Mesenchymal stem cell (in vitro differentiated cells and primary cell): ENCODE measurements around the gene PTPN14.

Experiments
- DNase-seq: peaks from one replicate; pipeline ENCODE4 v3.0.0-alpha.2; 2013
- H2AFZ ChIP-seq: one replicate; pipeline ENCODE4 v1.6.1; 2013; ENCODE audit warnings: low read depth, mild to moderate bottlenecking, control low read depth, inconsistent platforms, low read length, moderate library complexity
- H2AK5ac ChIP-seq: 2 replicates; pipeline ENCODE4 v1.6.1; 2013; ENCODE audit warnings: low read length, moderate library complexity, mild to moderate bottlenecking, inconsistent platforms; ENCODE audit not compliant: severe bottlenecking
- H2BK120ac ChIP-seq: one replicate; pipeline ENCODE4 v1.6.1; 2013; ENCODE audit warnings: low read depth, mild to moderate bottlenecking, inconsistent platforms, low read length, moderate library complexity
- H2BK12ac ChIP-seq, 2 experiments: one replicate each; pipeline ENCODE4 v1.6.1; 2013; ENCODE audit warnings: inconsistent platforms in 2 of 2, low read length in 2 of 2, mild to moderate bottlenecking in 2 of 2, moderate library complexity in 2 of 2, control low read depth in 1 of 2
- H2BK15ac ChIP-seq: one replicate; pipeline ENCODE4 v1.6.1; 2013; ENCODE audit warnings: mild to moderate bottlenecking, low read depth, inconsistent platforms; ENCODE audit not compliant: poor library complexity, severe bottlenecking
- H2BK5ac ChIP-seq: 2 replicates; pipeline ENCODE4 v1.6.1; 2013; ENCODE audit warnings: low read depth, mild to moderate bottlenecking, low read length, control low read depth, inconsistent platforms; ENCODE audit not compliant: poor library complexity, severe bottlenecking
- H3K14ac ChIP-seq, 2 experiments: one replicate each; pipeline ENCODE4 v1.6.1; 2013; ENCODE audit warnings: inconsistent platforms in 2 of 2, low read length in 2 of 2, control low read depth in 1 of 2, mild to moderate bottlenecking in 1 of 2, moderate library complexity in 1 of 2
- H3K18ac ChIP-seq, 2 experiments: one replicate each; pipeline ENCODE4 v1.6.1; 2013; ENCODE audit warnings: inconsistent platforms in 2 of 2, low read length in 2 of 2, control low read depth in 1 of 2, low read depth in 1 of 2, mild to moderate bottlenecking in 1 of 2
- H3K23ac ChIP-seq, 2 experiments: one replicate each; pipeline ENCODE4 v1.6.1; 2013; ENCODE audit warnings: inconsistent platforms in 2 of 2, low read length in 2 of 2, mild to moderate bottlenecking in 2 of 2, moderate library complexity in 2 of 2, control low read depth in 1 of 2
- H3K27ac ChIP-seq: 2 replicates; pipeline ENCODE4 v1.5.1; 2013; ENCODE audit warnings: mild to moderate bottlenecking, moderate library complexity, low read length, control low read depth, inconsistent platforms; ENCODE audit not compliant: poor library complexity, severe bottlenecking
- H3K27me3 ChIP-seq, 2 experiments: 2 replicates each; pipeline versions ENCODE4 v1.6.1 to v1.7.0; 2013; ENCODE audit warnings: low read length in 2 of 2, mild to moderate bottlenecking in 2 of 2, moderate library complexity in 2 of 2, control low read depth in 1 of 2, inconsistent platforms in 1 of 2; ENCODE audit not compliant: control insufficient read depth in 1 of 2, insufficient read depth in 1 of 2
- H3K36me3 ChIP-seq, 2 experiments: 2 replicates each; pipeline versions ENCODE4 v1.6.1 to v1.7.0; 2013; ENCODE audit warnings: low read length in 2 of 2, control low read depth in 1 of 2, inconsistent platforms in 1 of 2, low read depth in 1 of 2, mild to moderate bottlenecking in 1 of 2; ENCODE audit not compliant: insufficient read depth in 2 of 2, control insufficient read depth in 1 of 2
- H3K4ac ChIP-seq, 2 experiments: one replicate each; pipeline ENCODE4 v1.6.1; 2013; ENCODE audit warnings: inconsistent platforms in 2 of 2, low read length in 2 of 2, mild to moderate bottlenecking in 2 of 2, moderate library complexity in 2 of 2, control low read depth in 1 of 2, low read depth in 1 of 2
- H3K4me1 ChIP-seq: 2 replicates; pipeline ENCODE4 v1.6.1; 2013; ENCODE audit warnings: low read depth, low read length, control low read depth; ENCODE audit not compliant: control insufficient read depth, insufficient read depth
- H3K4me2 ChIP-seq: 2 replicates; pipeline ENCODE4 v1.6.1; 2013; ENCODE audit warnings: low read length, mild to moderate bottlenecking, inconsistent platforms; ENCODE audit not compliant: poor library complexity, severe bottlenecking
- H3K4me3 ChIP-seq, 2 experiments: 2 replicates each; pipeline versions ENCODE4 v1.5.1 to v1.7.0; 2013; ENCODE audit warnings: low read length in 2 of 2, mild to moderate bottlenecking in 2 of 2, control low read depth in 1 of 2, low read depth in 1 of 2; ENCODE audit not compliant: insufficient read depth in 1 of 2
- H3K79me1 ChIP-seq: replicated peaks from 2 replicates; pipeline ENCODE4 v1.6.1; 2013; ENCODE audit warnings: mild to moderate bottlenecking, control low read depth, low read length, inconsistent platforms; ENCODE audit not compliant: poor library complexity, severe bottlenecking
- H3K9ac ChIP-seq: 2 replicates; pipeline ENCODE4 v1.7.0; 2013; ENCODE audit warnings: mild to moderate bottlenecking, low read length, moderate library complexity
- H3K9me3 ChIP-seq: 2 replicates; pipeline ENCODE4 v1.7.0; 2013; ENCODE audit warnings: mild to moderate bottlenecking, low read length; ENCODE audit not compliant: control insufficient read depth
- H4K8ac ChIP-seq: one replicate; pipeline ENCODE4 v1.6.1; 2013; ENCODE audit warnings: inconsistent platforms, mild to moderate bottlenecking, low read length, moderate library complexity
- H4K91ac ChIP-seq: one replicate; pipeline ENCODE4 v1.6.1; 2013; ENCODE audit warnings: mild to moderate bottlenecking, low read length, inconsistent platforms
- WGBS: methylation state at CpG from one replicate; pipeline ENCODE4 v1.1.7; 2013; ENCODE audit warnings: mixed read lengths; 5-methylcytosine and 5-hydroxymethylcytosine counted together

The PTPN14 gene

GRCh38 chr1:214352838-214353237 lies 198.6 kb downstream of the PTPN14 start:
- WGBS: 98% methylated on average over 4 of the region's 4 CpGs

GRCh38 chr1:214351551-214352277 lies 199.7 kb downstream of the PTPN14 start:
- H3K9me3 ChIP-seq: no peaks in the 10 kb centered on the region
- peak overlapping the region; percentile 7 for H3K27ac ChIP-seq
- WGBS: 89% methylated on average over 2 of the region's 2 CpGs
- H3K27me3 ChIP-seq: no peaks in the 10 kb centered on the region
- H4K8ac ChIP-seq: peak overlapping the region; percentile 9
- H3K23ac ChIP-seq: no peak overlapping the region
- H2BK5ac ChIP-seq: no peak overlapping the region
- no peak overlapping the region for H2BK12ac ChIP-seq
- no peak overlapping the region for H4K91ac ChIP-seq
- no peak overlapping the region for H2BK120ac ChIP-seq
- H3K4ac ChIP-seq: no peak overlapping the region
- peaks cover 6% of the 10 kb centered on the region for H3K4me1 ChIP-seq
- no peak for DNase-seq
- no peak overlapping the region for H3K4me3 ChIP-seq
- H3K36me3 ChIP-seq: peaks cover 35 to 74% of the 10 kb centered on the region in 2 experiments
- no peak overlapping the region for H3K4me2 ChIP-seq
- H2AFZ ChIP-seq: no peak overlapping the region
- no peak overlapping the region for H2AK5ac ChIP-seq
- no peak overlapping the region for H3K9ac ChIP-seq
- no peak overlapping the region for H3K14ac ChIP-seq
- peaks cover 5% of the 10 kb centered on the region for H3K79me1 ChIP-seq
- H2BK15ac ChIP-seq: no peak overlapping the region
- no peak overlapping the region for H3K18ac ChIP-seq

More at GRCh38 chr1:214352838-214353237, 198.6 kb downstream of the PTPN14 start:
- H3K27ac ChIP-seq: no peak overlapping the region
- no peak overlapping the region for H3K18ac ChIP-seq
- no peak overlapping the region for H2BK12ac ChIP-seq
- H3K27me3 ChIP-seq: no peaks in the 10 kb centered on the region
- no peak overlapping the region for H4K8ac ChIP-seq
- H3K4me2 ChIP-seq: no peak overlapping the region
- H3K14ac ChIP-seq: no peak overlapping the region
- no peak overlapping the region for H2BK120ac ChIP-seq
- no peak overlapping the region for H4K91ac ChIP-seq
- H2BK15ac ChIP-seq: no peak overlapping the region
- DNase-seq: no peak
- no peak overlapping the region for H2BK5ac ChIP-seq
- peaks cover 6% of the 10 kb centered on the region for H3K4me1 ChIP-seq
- no peak overlapping the region for H2AK5ac ChIP-seq
- no peaks in the 10 kb centered on the region for H3K9me3 ChIP-seq
- no peak overlapping the region for H3K9ac ChIP-seq
- H3K4me3 ChIP-seq: no peak overlapping the region
- H3K4ac ChIP-seq: no peak overlapping the region
- H3K79me1 ChIP-seq: peaks cover 5% of the 10 kb centered on the region
- peaks cover 41 to 74% of the 10 kb centered on the region in 2 experiments for H3K36me3 ChIP-seq
- H3K23ac ChIP-seq: no peak overlapping the region
- no peak overlapping the region for H2AFZ ChIP-seq

- peaks cover 30 to 65% of the 10 kb centered on the region in 2 experiments for H3K36me3 ChIP-seq
- DNase-seq: no peak
- peak overlapping the region; percentile 65 for H3K27ac ChIP-seq
- no peak overlapping the region for H3K4me2 ChIP-seq
- H3K4ac ChIP-seq: no peak overlapping the region
- H3K9ac ChIP-seq: no peak overlapping the region
- H2AK5ac ChIP-seq: no peak overlapping the region
- 100% methylated on average over 1 of the region's 2 CpGs for WGBS
- no peak overlapping the region for H4K8ac ChIP-seq
- H2BK12ac ChIP-seq: no peak overlapping the region
- H4K91ac ChIP-seq: no peak overlapping the region
- H3K9me3 ChIP-seq: no peaks in the 10 kb centered on the region
- H3K18ac ChIP-seq: no peak overlapping the region
- peaks cover 4% of the 10 kb centered on the region for H3K79me1 ChIP-seq
- H3K4me1 ChIP-seq: peaks cover 6% of the 10 kb centered on the region
- H3K27me3 ChIP-seq: no peaks in the 10 kb centered on the region
- H2BK120ac ChIP-seq: no peak overlapping the region
- no peak overlapping the region for H3K14ac ChIP-seq
- no peak overlapping the region for H2BK5ac ChIP-seq
- H2BK15ac ChIP-seq: no peak overlapping the region
- no peak overlapping the region for H3K4me3 ChIP-seq
- H3K23ac ChIP-seq: no peak overlapping the region
- no peak overlapping the region for H2AFZ ChIP-seq
These were observed 201.6 kb downstream of the PTPN14 start for GRCh38 chr1:214349781-214350180.

GRCh38 chr1:214349008-214349407 lies 202.4 kb downstream of the PTPN14 start:
- no peak overlapping the region for H3K14ac ChIP-seq
- no peak overlapping the region for H2BK5ac ChIP-seq
- no peak overlapping the region for H3K23ac ChIP-seq
- H3K4me3 ChIP-seq: no peak overlapping the region
- H2BK120ac ChIP-seq: no peak overlapping the region
- no peak overlapping the region for H2BK12ac ChIP-seq
- no peak overlapping the region for H3K18ac ChIP-seq
- H3K9me3 ChIP-seq: no peaks in the 10 kb centered on the region
- H3K27ac ChIP-seq: peak overlapping the region; percentile 65
- no peak overlapping the region for H3K4me2 ChIP-seq
- 100% methylated on average over 3 of the region's 5 CpGs for WGBS
- no peak overlapping the region for H4K91ac ChIP-seq
- no peaks in the 10 kb centered on the region for H3K27me3 ChIP-seq
- no peak overlapping the region for H3K9ac ChIP-seq
- H3K79me1 ChIP-seq: peaks cover 5% of the 10 kb centered on the region
- DNase-seq: no peak
- H2AK5ac ChIP-seq: no peak overlapping the region
- peaks cover 30 to 65% of the 10 kb centered on the region in 2 experiments for H3K36me3 ChIP-seq
- peaks cover 6% of the 10 kb centered on the region for H3K4me1 ChIP-seq
- no peak overlapping the region for H2AFZ ChIP-seq
- H3K4ac ChIP-seq: peak overlapping the region in 1 of 2 experiments; percentile 20
- H2BK15ac ChIP-seq: no peak overlapping the region
- H4K8ac ChIP-seq: no peak overlapping the region
